Parathyroid adenoma (tissue), 2 donors: Measurements from ENCODE around the gene RPS19.

Experiments
- H2AFZ ChIP-seq: fragments of 300-600 bp; sonication (generic); one replicate; pipeline ENCODE4 v1.7.0; 2017; ENCODE audit warnings: antibody characterized with exemption, mild to moderate bottlenecking
- H3K27ac ChIP-seq: fragments of 300-600 bp; sonication (generic); one replicate; pipeline ENCODE4 v1.7.0; 2017
- H3K27me3 ChIP-seq: fragments of 300-600 bp; sonication (generic); one replicate; pipeline ENCODE4 v1.7.0; 2017; ENCODE audit warnings: low read length; ENCODE audit not compliant: control insufficient read depth, insufficient read depth
- H3K36me3 ChIP-seq: fragments of 300-600 bp; sonication (generic); one replicate; pipeline ENCODE4 v1.7.0; 2017; ENCODE audit warnings: low read length; ENCODE audit not compliant: control insufficient read depth, insufficient read depth
- H3K4me1 ChIP-seq: fragments of 300-600 bp; sonication (generic); one replicate; pipeline ENCODE4 v1.7.0; 2017; ENCODE audit warnings: control low read depth
- H3K4me2 ChIP-seq: fragments of 300-600 bp; sonication (generic); one replicate; pipeline ENCODE4 v1.7.0; 2017; ENCODE audit warnings: low read length
- H3K4me3 ChIP-seq: fragments of 300-600 bp; sonication (generic); one replicate; pipeline ENCODE4 v1.7.0; 2017; ENCODE audit warnings: low read depth, low read length
- H3K79me2 ChIP-seq: fragments of 300-600 bp; sonication (generic); one replicate; pipeline ENCODE4 v1.7.0; 2017; ENCODE audit warnings: control low read depth
- H3K9ac ChIP-seq: fragments of 300-600 bp; sonication (generic); one replicate; pipeline ENCODE4 v1.7.0; 2017; ENCODE audit warnings: mild to moderate bottlenecking
- H3K9me3 ChIP-seq: fragments of 300-600 bp; sonication (generic); one replicate; pipeline ENCODE4 v1.7.0; 2017; ENCODE audit warnings: low read length; ENCODE audit not compliant: control insufficient read depth
- TF ChIP-seq, protein P1 (sequence below): fragments of 300-600 bp; sonication (generic); IDR thresholded peaks from one replicate; pipeline ENCODE4 v1.7.0; 2017; ENCODE audit warnings: antibody characterized with exemption, mild to moderate bottlenecking
- donor health status: primary hyperparathyroidism.

The RPS19 gene

DNA sequence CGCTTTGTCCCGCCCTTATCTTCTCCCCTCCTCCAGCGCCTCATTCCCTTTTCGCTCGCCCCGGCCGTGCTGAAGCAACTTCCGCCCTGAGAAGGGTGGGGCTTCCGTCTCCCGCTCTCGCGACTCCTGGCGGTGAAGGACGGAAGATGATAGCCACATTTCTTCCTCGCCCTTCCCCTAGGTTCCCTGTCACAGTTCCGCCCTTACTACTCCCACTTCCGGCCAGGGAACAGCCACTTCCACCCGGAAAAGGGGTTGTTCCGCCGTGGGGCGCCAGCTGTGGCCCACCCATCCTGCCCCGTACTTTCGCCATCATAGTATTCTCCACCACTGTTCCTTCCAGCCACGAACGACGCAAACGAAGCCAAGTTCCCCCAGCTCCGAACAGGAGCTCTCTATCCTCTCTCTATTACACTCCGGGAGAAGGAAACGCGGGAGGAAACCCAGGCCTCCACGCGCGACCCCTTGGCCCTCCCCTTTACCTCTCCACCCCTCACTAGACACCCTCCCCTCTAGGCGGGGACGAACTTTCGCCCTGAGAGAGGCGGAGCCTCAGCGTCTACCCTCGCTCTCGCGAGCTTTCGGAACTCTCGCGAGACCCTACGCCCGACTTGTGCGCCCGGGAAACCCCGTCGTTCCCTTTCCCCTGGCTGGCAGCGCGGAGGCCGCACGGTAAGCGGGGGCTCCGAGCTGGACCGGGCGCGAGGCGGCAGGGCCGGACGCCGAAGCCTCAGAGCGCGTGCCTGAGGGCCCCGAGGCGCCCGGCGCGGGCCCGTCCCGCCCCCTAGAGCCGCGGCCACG is at the start of gene RPS19:
TSS of gene RPS19 (plus strand) at position 638 of the 801 bp plus-strand sequence. CDS start 520 bp downstream, outside the sequence.
- peak within 1 kb of the TSS; percentile 78 for H3K4me3 ChIP-seq
- peak within 1 kb of the TSS; percentile 31 for H3K9ac ChIP-seq
- no peaks in the 10 kb centered on the region for H3K27me3 ChIP-seq
- peaks cover 6% of the 10 kb centered on the region for H3K4me1 ChIP-seq
- H2AFZ ChIP-seq, result peak within 1 kb of the TSS; percentile 87
- H3K36me3 ChIP-seq, result no peaks in the 10 kb centered on the region
- peak within 1 kb of the TSS; percentile 98 for H3K27ac ChIP-seq
- peaks cover 27% of the 10 kb centered on the region for H3K79me2 ChIP-seq
- no peaks in the 10 kb centered on the region for H3K9me3 ChIP-seq
- H3K4me2 ChIP-seq, result peak within 1 kb of the TSS; percentile 66
- TF ChIP-seq, protein P1, sequence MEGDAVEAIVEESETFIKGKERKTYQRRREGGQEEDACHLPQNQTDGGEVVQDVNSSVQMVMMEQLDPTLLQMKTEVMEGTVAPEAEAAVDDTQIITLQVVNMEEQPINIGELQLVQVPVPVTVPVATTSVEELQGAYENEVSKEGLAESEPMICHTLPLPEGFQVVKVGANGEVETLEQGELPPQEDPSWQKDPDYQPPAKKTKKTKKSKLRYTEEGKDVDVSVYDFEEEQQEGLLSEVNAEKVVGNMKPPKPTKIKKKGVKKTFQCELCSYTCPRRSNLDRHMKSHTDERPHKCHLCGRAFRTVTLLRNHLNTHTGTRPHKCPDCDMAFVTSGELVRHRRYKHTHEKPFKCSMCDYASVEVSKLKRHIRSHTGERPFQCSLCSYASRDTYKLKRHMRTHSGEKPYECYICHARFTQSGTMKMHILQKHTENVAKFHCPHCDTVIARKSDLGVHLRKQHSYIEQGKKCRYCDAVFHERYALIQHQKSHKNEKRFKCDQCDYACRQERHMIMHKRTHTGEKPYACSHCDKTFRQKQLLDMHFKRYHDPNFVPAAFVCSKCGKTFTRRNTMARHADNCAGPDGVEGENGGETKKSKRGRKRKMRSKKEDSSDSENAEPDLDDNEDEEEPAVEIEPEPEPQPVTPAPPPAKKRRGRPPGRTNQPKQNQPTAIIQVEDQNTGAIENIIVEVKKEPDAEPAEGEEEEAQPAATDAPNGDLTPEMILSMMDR, result peak; percentile 86

DNA sequence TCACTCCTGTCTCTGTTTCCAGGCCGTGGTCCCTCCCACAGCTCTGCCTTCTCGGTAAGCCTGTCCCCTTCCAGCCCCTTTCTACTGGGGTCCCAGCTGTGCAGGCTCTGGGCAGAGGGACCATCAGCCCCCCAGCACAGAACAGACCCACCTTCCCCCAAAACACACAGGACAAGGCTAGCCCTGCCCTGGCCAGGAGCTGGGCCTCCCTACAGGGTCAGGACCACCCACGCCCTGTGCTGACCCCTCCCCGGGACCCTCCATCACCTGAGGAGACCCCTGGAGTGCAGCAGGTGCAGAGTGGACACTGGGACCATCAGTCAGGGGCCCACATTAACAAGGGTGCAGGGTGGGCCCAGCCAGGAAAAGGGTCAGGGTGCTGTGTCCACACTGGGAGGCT is 49.8 kb upstream of the RPS19 start:
- H3K27ac ChIP-seq, result no peak overlapping the region
- no peak overlapping the region for H3K9ac ChIP-seq
- TF ChIP-seq, protein P1, result no peak
- no peaks in the 10 kb centered on the region for H3K27me3 ChIP-seq
- H3K4me3 ChIP-seq, result no peak overlapping the region
- no peak overlapping the region for H2AFZ ChIP-seq
- no peaks in the 10 kb centered on the region for H3K79me2 ChIP-seq
- H3K4me1 ChIP-seq, result no peaks in the 10 kb centered on the region
- H3K9me3 ChIP-seq, result no peaks in the 10 kb centered on the region
- H3K36me3 ChIP-seq, result no peaks in the 10 kb centered on the region
- H3K4me2 ChIP-seq, result no peak overlapping the region

DNA sequence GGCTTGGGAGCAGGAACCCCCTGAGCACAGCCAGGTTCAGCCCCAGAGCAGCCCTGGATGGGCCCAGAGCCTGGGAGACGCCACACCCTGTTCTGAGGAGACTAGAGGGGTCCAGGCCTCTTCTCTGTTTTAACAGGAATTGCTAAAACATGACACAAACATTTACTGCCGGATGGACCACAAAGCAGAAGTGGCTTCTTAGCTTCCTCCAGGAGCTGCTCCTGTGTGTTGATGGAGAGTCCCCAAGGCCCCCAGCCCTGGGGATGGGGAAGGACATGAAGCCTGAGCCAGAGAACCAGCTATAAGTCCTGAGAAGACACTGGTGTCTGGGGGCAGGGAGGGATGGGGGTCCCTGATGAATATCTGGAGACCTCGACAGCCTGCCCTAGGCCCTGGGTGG is 49.0 kb upstream of the RPS19 start:
- Histone ChIP-seq H3K4me1 (no peaks in the 10 kb centered on the region), H3K27me3 (no peaks in the 10 kb centered on the region), H2AFZ (no peak overlapping the region), H3K27ac (no peak overlapping the region), H3K4me2 (no peak overlapping the region), H3K36me3 (no peaks in the 10 kb centered on the region), H3K9ac (no peak overlapping the region), H3K79me2 (no peaks in the 10 kb centered on the region), H3K4me3 (no peak overlapping the region), H3K9me3 (no peaks in the 10 kb centered on the region)
- TF ChIP-seq, protein P1, result no peak

DNA sequence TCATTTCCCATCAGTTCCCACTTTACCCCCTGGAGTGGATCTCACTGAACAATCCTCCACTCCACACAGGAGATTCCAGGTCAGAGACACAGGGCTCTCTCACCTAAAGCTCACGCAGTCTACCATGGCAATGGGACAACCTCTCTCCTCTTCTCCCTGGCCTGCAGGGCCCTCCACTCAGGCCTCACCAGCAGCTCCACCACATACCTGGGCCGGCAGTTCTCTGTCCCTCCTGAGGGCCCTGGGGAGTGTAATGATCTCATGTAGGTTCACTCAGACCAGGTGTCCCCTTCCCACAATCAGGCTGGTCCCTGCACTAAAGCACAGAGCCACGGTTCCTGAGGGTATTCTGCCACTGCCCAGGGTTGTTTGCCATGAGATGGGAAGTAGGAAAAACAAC is 48.1 kb upstream of the RPS19 start:
- H3K36me3 ChIP-seq, result no peaks in the 10 kb centered on the region
- no peak overlapping the region for H3K4me2 ChIP-seq
- no peak overlapping the region for H3K27ac ChIP-seq
- no peak overlapping the region for H3K9ac ChIP-seq
- no peak overlapping the region for H3K4me3 ChIP-seq
- H3K27me3 ChIP-seq, result no peaks in the 10 kb centered on the region
- TF ChIP-seq, protein P1, result no peak
- no peaks in the 10 kb centered on the region for H3K79me2 ChIP-seq
- H2AFZ ChIP-seq, result no peak overlapping the region
- no peaks in the 10 kb centered on the region for H3K4me1 ChIP-seq
- no peaks in the 10 kb centered on the region for H3K9me3 ChIP-seq

DNA sequence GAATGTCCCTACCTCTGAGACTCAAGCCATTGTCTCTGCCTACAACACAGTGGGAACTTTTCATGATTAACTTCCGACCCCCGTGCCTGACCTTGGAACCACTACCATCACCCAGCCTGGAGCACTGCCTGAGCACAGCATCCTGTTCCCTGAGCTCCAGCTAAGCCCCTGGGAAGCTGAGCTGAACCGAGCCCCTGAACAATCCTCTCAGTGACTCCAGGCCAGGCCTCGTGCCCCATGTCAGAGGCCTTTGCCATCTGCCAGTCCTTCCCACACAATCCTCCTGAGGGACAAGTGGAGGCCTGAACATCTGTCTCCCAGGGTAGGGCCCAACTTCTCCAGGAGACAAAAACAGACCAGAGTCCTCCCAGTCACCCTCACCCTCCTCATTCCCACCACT is 46.1 kb upstream of the RPS19 start:
- Histone ChIP-seq H3K27ac (no peak overlapping the region), H2AFZ (no peak overlapping the region), H3K4me2 (no peak overlapping the region), H3K4me1 (no peaks in the 10 kb centered on the region), H3K4me3 (no peak overlapping the region), H3K79me2 (no peaks in the 10 kb centered on the region), H3K9ac (no peak overlapping the region), H3K36me3 (no peaks in the 10 kb centered on the region), H3K27me3 (no peaks in the 10 kb centered on the region), H3K9me3 (no peaks in the 10 kb centered on the region)
- TF ChIP-seq, protein P1, result no peak
